MCF 10A (cell line): ENCODE data around the gene CACNA1B. TPM values are rescaled to one million over a fixed set of nuclear protein-coding genes. Genes with fewer than 3 reads are reported as not detected.

Experiments used
- BruUV-seq: library from RNA; stranded (reverse); fragments of 400-500 nt; replicated peaks from 2 replicates; lab custom pipeline; 2021; lab: Mats Ljungman, UMichigan
- CTCF ChIA-PET: fragments of 300-600 bp; sonication (Branson Sonifier 250); formaldehyde crosslinking; extraction: SDS; loops from one replicate; lab custom pipeline; 2021; ENCODE audit warnings: antibody characterized with exemption, inconsistent platforms; lab: Yijun Ruan, JAX
- POLR2A ChIA-PET: fragments of 300-600, 350-650 bp; sonication (Branson Sonifier 250); formaldehyde crosslinking; extraction: SDS; loops from one replicate; lab custom pipeline; 2020; ENCODE audit warnings: antibody characterized with exemption, inconsistent platforms; lab: Yijun Ruan, JAX
- DNase-seq: peaks from one replicate; pipeline ENCODE4 v3.0.0-alpha.2; 2018; ENCODE audit not compliant: unreplicated experiment
- H3K27ac Mint-ChIP-seq: one replicate; pipeline ENCODE4 v1.8.0; 2022; ENCODE audit warnings: mild to moderate bottlenecking, low read depth, mixed read lengths; ENCODE audit not compliant: unreplicated experiment
- H3K27me3 Mint-ChIP-seq: one replicate; pipeline ENCODE4 v1.8.0; 2022; ENCODE audit warnings: mixed read lengths; ENCODE audit not compliant: insufficient read depth, unreplicated experiment
- H3K36me3 Mint-ChIP-seq: one replicate; pipeline ENCODE4 v1.8.0; 2022; ENCODE audit warnings: mild to moderate bottlenecking, moderate library complexity, mixed read lengths; ENCODE audit not compliant: insufficient read depth, unreplicated experiment
- H3K4me1 Mint-ChIP-seq: one replicate; pipeline ENCODE4 v1.8.0; 2022; ENCODE audit warnings: mixed read lengths; ENCODE audit not compliant: insufficient read depth, unreplicated experiment
- H3K4me3 Mint-ChIP-seq: one replicate; pipeline ENCODE4 v1.8.0; 2022; ENCODE audit warnings: mild to moderate bottlenecking, moderate library complexity, mixed read lengths; ENCODE audit not compliant: unreplicated experiment
- H3K9me3 Mint-ChIP-seq: one replicate; pipeline ENCODE4 v1.8.0; 2022; ENCODE audit warnings: mixed read lengths; ENCODE audit not compliant: unreplicated experiment
- intact Hi-C: fragments of 100-400 bp; cut with micrococcal nuclease; formaldehyde crosslinking; loops from 2 replicates; pipeline ENCODE4 v1.14.1; 2022
- total RNA-seq: library from RNA; stranded (reverse); gene quantifications from 2 replicates; pipeline ENCODE4 v1.2.3, GENCODE V29; 2022
- TF ChIP-seq, protein P1 (sequence below): fragments of 200-600 bp; IDR thresholded peaks from one replicate; pipeline ENCODE4 v1.8.0; 2022; ENCODE audit warnings: antibody characterized with exemption, mild to moderate bottlenecking; ENCODE audit not compliant: unreplicated experiment

Gene CACNA1B
- total RNA-seq, 1 experiment from 2014 or later = not detected

DNA sequence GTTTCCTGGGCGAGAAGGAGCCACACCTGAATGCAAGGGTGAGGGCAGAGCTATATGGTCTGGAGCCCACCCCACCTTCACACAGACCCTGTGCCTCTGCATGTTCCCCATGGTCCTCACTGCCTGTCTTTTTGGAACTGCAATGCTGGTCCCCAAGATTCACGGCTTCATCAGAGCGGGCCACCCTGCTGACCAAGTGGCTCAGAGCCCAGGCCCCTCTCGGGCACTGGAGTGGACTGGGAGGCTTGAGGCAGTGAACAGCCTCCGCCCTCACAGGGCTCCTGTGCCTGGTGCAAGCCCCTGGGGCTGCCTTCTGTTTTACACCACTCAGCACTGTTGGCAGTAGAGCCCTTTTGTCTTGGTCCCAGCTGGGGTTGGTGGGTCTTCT lies 143.2 kb downstream of the CACNA1B start:
- intact Hi-C loops = no loop called here
- Mint-ChIP-seq H3K4me1 (no peaks in the 10 kb centered on the region), H3K27me3 (no peaks in the 10 kb centered on the region), H3K9me3 (no peaks in the 10 kb centered on the region), H3K36me3 (no peaks in the 10 kb centered on the region), H3K27ac (no peak overlapping the region), H3K4me3 (no peak overlapping the region)
- TF ChIP-seq, protein P1, sequence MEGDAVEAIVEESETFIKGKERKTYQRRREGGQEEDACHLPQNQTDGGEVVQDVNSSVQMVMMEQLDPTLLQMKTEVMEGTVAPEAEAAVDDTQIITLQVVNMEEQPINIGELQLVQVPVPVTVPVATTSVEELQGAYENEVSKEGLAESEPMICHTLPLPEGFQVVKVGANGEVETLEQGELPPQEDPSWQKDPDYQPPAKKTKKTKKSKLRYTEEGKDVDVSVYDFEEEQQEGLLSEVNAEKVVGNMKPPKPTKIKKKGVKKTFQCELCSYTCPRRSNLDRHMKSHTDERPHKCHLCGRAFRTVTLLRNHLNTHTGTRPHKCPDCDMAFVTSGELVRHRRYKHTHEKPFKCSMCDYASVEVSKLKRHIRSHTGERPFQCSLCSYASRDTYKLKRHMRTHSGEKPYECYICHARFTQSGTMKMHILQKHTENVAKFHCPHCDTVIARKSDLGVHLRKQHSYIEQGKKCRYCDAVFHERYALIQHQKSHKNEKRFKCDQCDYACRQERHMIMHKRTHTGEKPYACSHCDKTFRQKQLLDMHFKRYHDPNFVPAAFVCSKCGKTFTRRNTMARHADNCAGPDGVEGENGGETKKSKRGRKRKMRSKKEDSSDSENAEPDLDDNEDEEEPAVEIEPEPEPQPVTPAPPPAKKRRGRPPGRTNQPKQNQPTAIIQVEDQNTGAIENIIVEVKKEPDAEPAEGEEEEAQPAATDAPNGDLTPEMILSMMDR = no peak
- POLR2A ChIA-PET = no interaction called here
- DNase-seq = no peak
- CTCF ChIA-PET = no interaction called here
- no TSS peak for BruUV-seq

DNA sequence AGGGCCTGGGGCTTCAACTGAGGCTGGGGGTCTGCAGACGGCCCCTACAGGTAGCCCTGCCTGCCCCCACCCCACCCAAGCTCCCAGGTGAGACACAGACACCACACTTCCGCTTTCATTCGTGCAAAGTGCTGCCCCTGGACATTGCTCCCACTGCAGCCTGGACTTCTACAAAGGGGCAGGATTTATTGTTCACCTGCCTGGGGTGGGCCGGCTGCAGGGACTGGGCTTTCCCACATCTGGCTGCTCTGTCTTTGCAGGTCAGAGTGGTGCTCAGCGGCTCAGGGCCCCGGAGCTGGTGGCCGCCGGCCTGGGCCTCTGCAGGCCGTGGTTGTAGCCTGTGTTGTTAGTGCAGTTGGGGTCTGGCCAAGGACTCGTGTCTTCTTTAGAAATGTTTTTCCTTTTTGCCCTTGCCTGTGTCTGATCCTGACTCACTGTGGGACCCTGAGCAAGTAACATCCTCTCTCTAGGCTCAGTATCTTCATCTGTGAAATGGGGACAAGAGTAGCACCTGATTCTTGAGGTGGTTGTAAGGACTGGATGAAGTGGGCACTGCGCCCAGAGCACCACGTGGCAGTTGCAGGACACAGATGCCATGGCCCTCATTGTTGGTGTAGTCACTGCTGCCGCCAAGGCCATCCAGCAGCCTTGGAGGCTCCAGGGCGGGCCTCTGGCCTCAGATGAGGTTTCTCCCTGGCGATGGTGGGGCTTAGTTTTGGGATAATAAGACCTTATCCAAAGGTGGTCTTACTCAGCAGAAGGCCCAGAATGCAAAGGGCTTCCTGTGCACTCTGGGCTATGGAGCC lies 143.9 kb downstream of the CACNA1B start:
- POLR2A ChIA-PET = no interaction called here
- TF ChIP-seq, protein P1 = no peak
- DNase-seq = no peak
- no peak overlapping the region for H3K27ac Mint-ChIP-seq
- no peaks in the 10 kb centered on the region for H3K27me3 Mint-ChIP-seq
- H3K4me1 Mint-ChIP-seq = no peaks in the 10 kb centered on the region
- H3K36me3 Mint-ChIP-seq = no peaks in the 10 kb centered on the region
- H3K9me3 Mint-ChIP-seq = no peaks in the 10 kb centered on the region
- no peak overlapping the region for H3K4me3 Mint-ChIP-seq
- intact Hi-C loops = no loop called here
- CTCF ChIA-PET = no interaction called here
- no TSS peak for BruUV-seq

DNA sequence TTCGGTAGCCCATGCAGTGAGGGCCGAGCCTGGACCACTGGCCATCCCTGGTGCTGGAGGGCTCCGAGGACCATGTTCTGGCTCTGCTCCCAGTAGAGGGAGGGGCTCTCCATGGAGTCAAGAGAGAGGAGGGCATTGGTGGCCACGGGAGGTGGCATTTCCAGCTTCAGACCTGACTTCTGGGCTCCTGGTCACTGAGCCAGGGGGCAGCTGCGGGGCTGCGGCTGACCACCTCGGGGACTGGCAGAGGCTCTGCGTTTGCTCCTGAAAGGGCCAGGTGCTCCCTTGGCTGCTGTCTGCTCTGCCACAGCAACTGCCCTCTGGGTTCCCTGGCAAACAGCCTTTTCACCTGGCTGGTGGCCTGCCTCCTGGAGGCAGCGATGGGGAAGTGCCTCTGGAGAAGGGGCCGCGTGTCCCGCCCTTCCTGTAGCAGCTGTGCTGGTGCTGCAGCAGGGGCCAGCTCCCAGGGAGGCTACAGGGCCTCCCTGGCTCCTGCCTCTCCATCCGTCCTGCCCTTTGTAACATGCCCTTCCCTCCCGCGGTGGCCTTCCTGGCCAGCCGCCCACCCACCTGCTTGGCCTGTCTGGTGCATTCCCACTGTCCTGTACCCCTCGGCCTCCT lies 144.6 kb downstream of the CACNA1B start:
- Mint-ChIP-seq H3K27me3 (no peaks in the 10 kb centered on the region), H3K4me1 (no peaks in the 10 kb centered on the region), H3K36me3 (no peaks in the 10 kb centered on the region), H3K9me3 (no peaks in the 10 kb centered on the region), H3K4me3 (no peak overlapping the region), H3K27ac (no peak overlapping the region)
- BruUV-seq = no TSS peak
- TF ChIP-seq, protein P1 = no peak
- intact Hi-C loops = no loop called here
- ChIA-PET POLR2A (no interaction called here), CTCF (no interaction called here)
- DNase-seq = no peak

DNA sequence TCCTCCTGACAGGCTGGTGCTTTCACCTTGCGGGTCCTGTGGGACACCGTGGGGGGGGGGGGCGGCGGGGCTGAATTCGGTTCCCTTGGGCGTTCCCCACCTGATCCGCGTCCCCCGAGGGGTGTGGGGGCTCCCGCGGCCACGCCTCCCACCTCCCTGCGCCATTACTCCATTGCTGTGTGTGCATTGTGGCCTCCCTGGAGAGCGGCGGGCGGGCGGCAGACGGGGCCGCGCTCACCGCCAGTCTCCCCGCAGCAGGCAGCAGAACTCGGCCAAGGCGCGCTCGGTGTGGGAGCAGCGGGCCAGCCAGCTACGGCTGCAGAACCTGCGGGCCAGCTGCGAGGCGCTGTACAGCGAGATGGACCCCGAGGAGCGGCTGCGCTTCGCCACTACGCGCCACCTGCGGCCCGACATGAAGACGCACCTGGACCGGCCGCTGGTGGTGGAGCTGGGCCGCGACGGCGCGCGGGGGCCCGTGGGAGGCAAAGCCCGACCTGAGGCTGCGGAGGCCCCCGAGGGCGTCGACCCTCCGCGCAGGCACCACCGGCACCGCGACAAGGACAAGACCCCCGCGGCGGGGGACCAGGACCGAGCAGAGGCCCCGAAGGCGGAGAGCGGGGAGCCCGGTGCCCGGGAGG lies 145.3 kb downstream of the CACNA1B start:
- no TSS peak for BruUV-seq
- CTCF ChIA-PET = no interaction called here
- H3K27ac Mint-ChIP-seq = no peak overlapping the region
- POLR2A ChIA-PET = no interaction called here
- H3K4me3 Mint-ChIP-seq = no peak overlapping the region
- TF ChIP-seq, protein P1 = no peak
- H3K4me1 Mint-ChIP-seq = no peaks in the 10 kb centered on the region
- no peaks in the 10 kb centered on the region for H3K9me3 Mint-ChIP-seq
- intact Hi-C loops = no loop called here
- no peaks in the 10 kb centered on the region for H3K27me3 Mint-ChIP-seq
- H3K36me3 Mint-ChIP-seq = no peaks in the 10 kb centered on the region
- DNase-seq = no peak
